T-helper 2 cell treated with Interferon-gamma antibody and Interleukin-4, amounts not matched to agents 5 μg/mL and 100 μg/mL, for 36 hours (primary cell): Measurements from ENCODE around the gene LITAF.

Experiments
- DNase-seq: peaks from one replicate; pipeline ENCODE4 v3.0.0; 2021; ENCODE audit warnings: low spot score
- H3K27ac Mint-ChIP-seq: one replicate; pipeline ENCODE4 v1.8.0; 2021; ENCODE audit warnings: mild to moderate bottlenecking, mixed read lengths
- H3K27me3 Mint-ChIP-seq: one replicate; pipeline ENCODE4 v1.8.0; 2021; ENCODE audit warnings: low read depth, mixed read lengths
- H3K36me3 Mint-ChIP-seq: one replicate; pipeline ENCODE4 v1.8.0; 2021; ENCODE audit warnings: low read depth, mixed read lengths
- H3K4me1 Mint-ChIP-seq: one replicate; pipeline ENCODE4 v1.8.0; 2021; ENCODE audit warnings: low read depth, mixed read lengths
- H3K4me3 Mint-ChIP-seq: one replicate; pipeline ENCODE4 v1.8.0; 2022; ENCODE audit warnings: mild to moderate bottlenecking, moderate library complexity, mixed read lengths
- H3K9me3 Mint-ChIP-seq: one replicate; pipeline ENCODE4 v1.8.0; 2021; ENCODE audit warnings: mixed read lengths

The LITAF gene

GRCh38 chr16:11626657-11627291, 40.1 kb upstream of the LITAF start:
- Mint-ChIP-seq H3K27ac (no peak overlapping the region), H3K27me3 (no peaks in the 10 kb centered on the region), H3K4me3 (no peak overlapping the region), H3K9me3 (no peaks in the 10 kb centered on the region), H3K4me1 (peaks cover 44% of the 10 kb centered on the region), H3K36me3 (peaks cover 5% of the 10 kb centered on the region)
- no peak for DNase-seq

GRCh38 chr16:11625769-11626168, 39.0 kb upstream of the LITAF start:
- Mint-ChIP-seq H3K9me3 (no peaks in the 10 kb centered on the region), H3K4me1 (peaks cover 50% of the 10 kb centered on the region), H3K27ac (peak overlapping the region; percentile 57), H3K4me3 (no peak overlapping the region), H3K27me3 (no peaks in the 10 kb centered on the region), H3K36me3 (peaks cover 9% of the 10 kb centered on the region)
- DNase-seq: no peak

- Mint-ChIP-seq H3K4me1 (peaks cover 55% of the 10 kb centered on the region), H3K9me3 (peaks cover 6% of the 10 kb centered on the region), H3K4me3 (peak overlapping the region; percentile 8), H3K36me3 (peaks cover 14% of the 10 kb centered on the region), H3K27me3 (no peaks in the 10 kb centered on the region), H3K27ac (peak overlapping the region; percentile 63)
- no peak for DNase-seq
Observed at GRCh38 chr16:11624636-11625607, 38.2 kb upstream of the LITAF start.

- H3K4me3 Mint-ChIP-seq: peak overlapping the region; percentile 54
- peak overlapping the region; percentile 54 for H3K27ac Mint-ChIP-seq
- no peaks in the 10 kb centered on the region for H3K27me3 Mint-ChIP-seq
- DNase-seq: no peak
- peaks cover 6% of the 10 kb centered on the region for H3K9me3 Mint-ChIP-seq
- peaks cover 16% of the 10 kb centered on the region for H3K36me3 Mint-ChIP-seq
- H3K4me1 Mint-ChIP-seq: peaks cover 57% of the 10 kb centered on the region
Observed at GRCh38 chr16:11624205-11624604, 37.5 kb upstream of the LITAF start.

- no peaks in the 10 kb centered on the region for H3K27me3 Mint-ChIP-seq
- peaks cover 16% of the 10 kb centered on the region for H3K36me3 Mint-ChIP-seq
- H3K9me3 Mint-ChIP-seq: peaks cover 6% of the 10 kb centered on the region
- DNase-seq: no peak
- H3K4me1 Mint-ChIP-seq: peaks cover 55% of the 10 kb centered on the region
- H3K4me3 Mint-ChIP-seq: peak overlapping the region; percentile 85
- H3K27ac Mint-ChIP-seq: peak overlapping the region; percentile 91
Observed at GRCh38 chr16:11621920-11622651, 35.4 kb upstream of the LITAF start.

- Mint-ChIP-seq H3K27me3 (no peaks in the 10 kb centered on the region), H3K4me1 (peaks cover 53% of the 10 kb centered on the region), H3K27ac (peak overlapping the region; percentile 91), H3K9me3 (peaks cover 6% of the 10 kb centered on the region), H3K36me3 (peaks cover 16% of the 10 kb centered on the region), H3K4me3 (peak overlapping the region; percentile 85)
- no peak for DNase-seq
Observed at GRCh38 chr16:11621539-11621919, 34.8 kb upstream of the LITAF start.

GRCh38 chr16:11620243-11621003, 33.7 kb upstream of the LITAF start:
- H3K4me3 Mint-ChIP-seq: peak overlapping the region; percentile 60
- H3K27me3 Mint-ChIP-seq: no peaks in the 10 kb centered on the region
- peaks cover 16% of the 10 kb centered on the region for H3K36me3 Mint-ChIP-seq
- DNase-seq: no peak
- H3K4me1 Mint-ChIP-seq: peaks cover 49% of the 10 kb centered on the region
- peak overlapping the region; percentile 83 for H3K27ac Mint-ChIP-seq
- peaks cover 6% of the 10 kb centered on the region for H3K9me3 Mint-ChIP-seq

- DNase-seq: no peak
Observed at GRCh38 chr16:11619327-11619851, 32.7 kb upstream of the LITAF start.

GRCh38 chr16:11618107-11618717, 31.5 kb upstream of the LITAF start:
- Mint-ChIP-seq H3K36me3 (peaks cover 13% of the 10 kb centered on the region), H3K4me1 (peaks cover 41% of the 10 kb centered on the region)

More at GRCh38 chr16:11619327-11619851, 32.7 kb upstream of the LITAF start:
- Mint-ChIP-seq H3K9me3 (peaks cover 6% of the 10 kb centered on the region), H3K27ac (peak overlapping the region; percentile 87), H3K36me3 (peaks cover 16% of the 10 kb centered on the region), H3K27me3 (no peaks in the 10 kb centered on the region), H3K4me1 (peaks cover 39% of the 10 kb centered on the region), H3K4me3 (peak overlapping the region; percentile 76)

GRCh38 chr16:11615748-11616447, 29.2 kb upstream of the LITAF start:
- DNase-seq: no peak
- no peaks in the 10 kb centered on the region for H3K27me3 Mint-ChIP-seq
- H3K4me1 Mint-ChIP-seq: peaks cover 26% of the 10 kb centered on the region
- H3K9me3 Mint-ChIP-seq: peaks cover 6% of the 10 kb centered on the region
- peaks cover 7% of the 10 kb centered on the region for H3K36me3 Mint-ChIP-seq
- H3K27ac Mint-ChIP-seq: no peak overlapping the region
- H3K4me3 Mint-ChIP-seq: no peak overlapping the region

More at GRCh38 chr16:11618107-11618717, 31.5 kb upstream of the LITAF start:
- Mint-ChIP-seq H3K27me3 (no peaks in the 10 kb centered on the region), H3K4me3 (no peak overlapping the region), H3K9me3 (peaks cover 6% of the 10 kb centered on the region), H3K27ac (no peak overlapping the region)
- no peak for DNase-seq

GRCh38 chr16:11614587-11615175, 28.0 kb upstream of the LITAF start:
- Mint-ChIP-seq H3K4me3 (no peak overlapping the region), H3K27ac (no peak overlapping the region), H3K36me3 (peaks cover 1% of the 10 kb centered on the region), H3K9me3 (no peaks in the 10 kb centered on the region), H3K27me3 (peaks cover 6% of the 10 kb centered on the region), H3K4me1 (peaks cover 19% of the 10 kb centered on the region)
- no peak for DNase-seq
